CD4-positive, alpha-beta memory T cell (primary cell): ENCODE results near the gene RPS27. TPM values are rescaled to one million over a fixed set of nuclear protein-coding genes. Genes with fewer than 3 reads are reported as not detected.

Experiments
- CTCF ChIA-PET: fragments of 350-600 bp; sonication (Branson Sonifier 250); formaldehyde crosslinking; loops from one replicate; lab custom pipeline; 2021; ENCODE audit warnings: inconsistent platforms; ENCODE audit not compliant: partially characterized antibody; lab: Charles Lee
- POLR2A ChIA-PET: fragments of 350-600 bp; sonication (Branson Sonifier 250); formaldehyde crosslinking; loops from one replicate; lab custom pipeline; 2021; ENCODE audit not compliant: partially characterized antibody; lab: Charles Lee
- DNase-seq, 5 donors: peaks; one replicate each; pipeline versions ENCODE4 v3.0.0 to v3.0.0-alpha.2; 2020 to 2022; ENCODE audit warnings: mixed read lengths in 1 of 5
- H3K27ac ChIP-seq: one replicate; pipeline ENCODE4 v1.7.0; 2013; ENCODE audit warnings: low read depth, low read length
- H3K27me3 ChIP-seq: 2 replicates; pipeline ENCODE4 v1.7.0; 2013; ENCODE audit warnings: mild to moderate bottlenecking, low read length, moderate library complexity; ENCODE audit not compliant: insufficient read depth
- H3K36me3 ChIP-seq: 2 replicates; pipeline ENCODE4 v1.7.0; 2013; ENCODE audit warnings: mild to moderate bottlenecking, low read length, moderate library complexity; ENCODE audit not compliant: insufficient read depth
- H3K4me1 ChIP-seq: 2 replicates; pipeline ENCODE4 v1.7.0; 2013; ENCODE audit warnings: mild to moderate bottlenecking, low read length, moderate library complexity; ENCODE audit not compliant: insufficient read depth
- H3K4me3 ChIP-seq, 2 donors: one replicate each; pipeline ENCODE4 v1.7.0; 2013; ENCODE audit warnings: low read length in 2 of 2, mild to moderate bottlenecking in 1 of 2
- H3K9me3 ChIP-seq, 2 donors: one replicate each; pipeline ENCODE4 v1.7.0; 2013; ENCODE audit warnings: low read length in 2 of 2, control low read depth in 1 of 2; ENCODE audit not compliant: control insufficient read depth in 1 of 2
- H3K27ac Mint-ChIP-seq, 7 donors: one replicate each; pipeline ENCODE4 v1.8.0; 2020 to 2021; ENCODE audit warnings: mixed read lengths in 7 of 7, mild to moderate bottlenecking in 6 of 7, inconsistent platforms in 3 of 7, moderate library complexity in 3 of 7
- H3K27me3 Mint-ChIP-seq, 2 donors: one replicate each; pipeline ENCODE4 v1.8.0; 2020 to 2021; ENCODE audit warnings: mixed read lengths in 2 of 2
- H3K36me3 Mint-ChIP-seq, 2 donors: one replicate each; pipeline ENCODE4 v1.8.0; 2020 to 2021; ENCODE audit warnings: mixed read lengths in 2 of 2, inconsistent platforms in 1 of 2, mild to moderate bottlenecking in 1 of 2
- H3K4me1 Mint-ChIP-seq, 4 donors: one replicate each; pipeline ENCODE4 v1.8.0; 2020 to 2021; ENCODE audit warnings: mixed read lengths in 4 of 4, mild to moderate bottlenecking in 1 of 4
- H3K4me3 Mint-ChIP-seq, 8 donors: one replicate each; pipeline ENCODE4 v1.8.0; 2020 to 2021; ENCODE audit warnings: mixed read lengths in 8 of 8, mild to moderate bottlenecking in 7 of 8, moderate library complexity in 6 of 8, inconsistent platforms in 3 of 8
- H3K9me3 Mint-ChIP-seq, 8 donors: one replicate each; pipeline ENCODE4 v1.8.0; 2020 to 2021; ENCODE audit warnings: mixed read lengths in 8 of 8, mild to moderate bottlenecking in 5 of 8, inconsistent platforms in 3 of 8, moderate library complexity in 1 of 8
- intact Hi-C: fragments of 100-400 bp; cut with micrococcal nuclease; formaldehyde crosslinking; loops from one replicate; pipeline ENCODE4 v1.15.1; 2023
- polyA plus RNA-seq, 2 donors: library from polyadenylated mRNA; unstranded; fragments of 300-500 nt; fragmentation: Illumina TruSeq; gene quantifications; one replicate each; pipeline ENCODE4 v1.2.3, GENCODE V29; 2021
- total RNA-seq, 2 experiments: library from RNA; stranded (reverse); gene quantifications; one replicate each; pipeline ENCODE4 v1.2.3, GENCODE V29; 2021

Gene RPS27
- 1,000 to 10,000 TPM; 6,785 to 7,292 TPM for total RNA-seq
- polyA plus RNA-seq = over 10,000 TPM; 16,816 to 21,324 TPM

DNA sequence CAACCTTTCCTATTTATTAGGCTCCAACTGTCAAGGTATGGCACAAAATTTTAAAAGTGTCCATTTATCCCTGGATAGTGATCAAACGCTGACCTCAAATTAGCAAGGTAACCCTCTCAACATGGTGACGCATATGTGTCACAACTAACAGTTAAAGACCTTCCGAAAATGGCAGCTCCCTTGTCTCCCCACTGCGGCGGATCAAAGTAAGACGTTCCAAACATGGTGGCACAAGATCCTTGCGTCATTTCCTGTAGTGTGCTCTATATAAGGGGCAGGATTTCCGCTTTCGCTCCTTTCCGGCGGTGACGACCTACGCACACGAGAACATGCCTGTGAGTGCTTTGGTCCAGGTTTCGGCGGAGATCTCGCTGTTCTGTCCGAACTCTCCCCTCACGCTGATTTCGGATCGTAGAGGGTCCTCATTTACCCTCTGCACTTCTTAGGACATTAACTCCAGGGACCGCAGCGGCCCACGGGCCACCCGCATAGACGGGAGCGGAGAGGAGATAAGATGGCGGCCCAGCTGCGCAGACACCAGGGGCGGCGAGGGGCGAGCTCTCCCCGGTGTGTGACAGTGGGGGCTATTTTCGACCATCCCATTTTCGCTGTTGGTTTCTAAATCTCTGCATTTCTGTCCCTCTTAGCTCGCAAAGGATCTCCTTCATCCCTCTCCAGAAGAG lies at the start of gene RPS27:
TSS of gene RPS27 (plus strand) at position 295 of the 683 bp plus-strand sequence. CDS start at position 330, 35 bp downstream.
- peak within 1 kb of the TSS; percentile 87 to 92 for H3K4me3 ChIP-seq
- no peaks in the 10 kb centered on the region for H3K27me3 ChIP-seq
- H3K36me3 ChIP-seq = peaks cover 15% of the 10 kb centered on the region
- CTCF ChIA-PET = interaction anchor here (1.0 to 11.0 kb wide), 9 partner anchors 12 to 344 kb away, joined by 3 to 169 read pairs (median 6); partner anchors contain the start of genes CREB3L4, DENND4B, JTB and SLC39A1
- POLR2A ChIA-PET = interaction anchor here (0.5 to 8.0 kb wide), 72 partner anchors 8 to 1866 kb away, joined by 3 to 164 read pairs (median 4); partner anchors contain the start of genes CHTOP, CREB3L4, CRTC2 and DENND4B
- H3K9me3 ChIP-seq = no peaks in the 10 kb centered on the region
- H3K27ac Mint-ChIP-seq = peak within 1 kb of the TSS; percentile 93 to 100 (median 100)
- H3K4me1 ChIP-seq = peaks cover 37% of the 10 kb centered on the region
- H3K27me3 Mint-ChIP-seq = peaks cover 2 to 3% of the 10 kb centered on the region in 2 donors
- peaks cover 22 to 42% (median 34%) of the 10 kb centered on the region in 4 donors for H3K4me1 Mint-ChIP-seq
- H3K4me3 Mint-ChIP-seq = peak within 1 kb of the TSS; percentile 94 to 99 (median 98)
- intact Hi-C loops = loop anchor here (1.0 to 2.0 kb wide), 6 partner anchors 13 to 358 kb away; partner anchors contain the start of genes HAX1, JTB and UBAP2L
- peak within 1 kb of the TSS; percentile 93 for H3K27ac ChIP-seq
- DNase-seq = peak; percentile 93 to 97 (median 95)
- H3K9me3 Mint-ChIP-seq = peaks cover 0 to 6% (median 0%) of the 10 kb centered on the region in 8 donors
- peaks cover 26 to 39% of the 10 kb centered on the region in 2 donors for H3K36me3 Mint-ChIP-seq

DNA sequence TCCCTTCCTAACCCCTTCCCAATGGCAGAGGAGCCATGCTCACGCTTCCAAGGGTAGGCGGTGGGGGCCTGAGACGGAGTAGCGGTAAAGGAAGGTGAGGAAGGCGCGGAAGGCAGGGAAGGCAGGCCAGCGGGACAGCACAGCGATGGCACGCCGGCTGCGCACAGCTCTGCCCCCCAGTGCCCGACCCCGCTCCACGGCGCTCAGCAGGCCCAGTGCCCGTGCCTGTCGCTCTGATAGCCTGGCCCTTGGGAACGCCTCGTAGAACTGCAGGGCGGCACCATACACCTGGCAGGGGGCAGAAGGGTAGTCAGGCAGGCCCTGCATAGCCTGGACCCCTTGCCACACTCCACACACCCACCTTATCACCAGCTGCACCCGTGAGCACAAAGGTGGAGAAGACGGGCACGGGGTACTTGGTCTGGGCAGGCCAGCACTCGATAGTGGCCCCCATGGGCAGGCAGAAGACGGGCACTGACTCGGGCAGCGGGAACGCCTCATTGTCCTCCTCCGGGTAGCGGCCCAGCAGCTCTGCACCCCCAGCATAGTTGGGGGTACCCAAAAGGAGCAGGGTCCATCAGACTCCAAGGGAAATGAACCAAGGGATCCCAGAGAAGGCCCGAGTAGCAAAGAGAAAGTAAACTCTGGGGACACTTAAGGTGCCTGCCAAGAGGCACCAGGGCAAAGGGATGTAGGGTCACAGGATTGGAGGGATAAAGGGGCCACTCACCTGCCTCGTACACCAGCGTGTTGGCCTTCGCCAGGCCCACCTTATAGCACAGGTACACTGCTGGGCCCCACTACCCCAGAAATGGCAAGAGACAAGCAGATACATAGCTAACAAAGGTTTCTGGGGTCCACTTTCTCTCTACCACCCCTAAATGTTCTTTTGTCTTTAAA lies 48.5 kb upstream of the RPS27 start:
- peaks cover 54% of the 10 kb centered on the region for H3K36me3 ChIP-seq
- ChIA-PET POLR2A (interaction anchor here (0.7 to 13.0 kb wide), 5 partner anchors 11 to 158 kb away, joined by 3 to 298 read pairs (median 10); partner anchors contain the start of genes CREB3L4, CRTC2 and GATAD2B), CTCF (interaction anchor here (0.6 kb wide), 1 partner anchor 150 kb away, joined by 3 read pairs; no protein-coding TSS in a partner anchor)
- Mint-ChIP-seq H3K27ac (peak overlapping the region in 6 of 7 donors; percentile 25 to 97 (median 53)), H3K27me3 (peaks cover 0 to 4% of the 10 kb centered on the region in 2 donors), H3K9me3 (peaks cover 0 to 4% (median 0%) of the 10 kb centered on the region in 8 donors), H3K4me1 (peaks cover 23 to 58% (median 35%) of the 10 kb centered on the region in 4 donors), H3K4me3 (peak overlapping the region in 3 of 8 donors; percentile 7 to 50 (median 42)), H3K36me3 (peaks cover 40 to 68% of the 10 kb centered on the region in 2 donors)
- H3K27ac ChIP-seq = peak overlapping the region; percentile 29
- intact Hi-C loops = no loop called here
- DNase-seq = no peak
- peaks cover 34% of the 10 kb centered on the region for H3K4me1 ChIP-seq
- no peaks in the 10 kb centered on the region for H3K27me3 ChIP-seq
- H3K9me3 ChIP-seq = no peaks in the 10 kb centered on the region
- no peak overlapping the region for H3K4me3 ChIP-seq

DNA sequence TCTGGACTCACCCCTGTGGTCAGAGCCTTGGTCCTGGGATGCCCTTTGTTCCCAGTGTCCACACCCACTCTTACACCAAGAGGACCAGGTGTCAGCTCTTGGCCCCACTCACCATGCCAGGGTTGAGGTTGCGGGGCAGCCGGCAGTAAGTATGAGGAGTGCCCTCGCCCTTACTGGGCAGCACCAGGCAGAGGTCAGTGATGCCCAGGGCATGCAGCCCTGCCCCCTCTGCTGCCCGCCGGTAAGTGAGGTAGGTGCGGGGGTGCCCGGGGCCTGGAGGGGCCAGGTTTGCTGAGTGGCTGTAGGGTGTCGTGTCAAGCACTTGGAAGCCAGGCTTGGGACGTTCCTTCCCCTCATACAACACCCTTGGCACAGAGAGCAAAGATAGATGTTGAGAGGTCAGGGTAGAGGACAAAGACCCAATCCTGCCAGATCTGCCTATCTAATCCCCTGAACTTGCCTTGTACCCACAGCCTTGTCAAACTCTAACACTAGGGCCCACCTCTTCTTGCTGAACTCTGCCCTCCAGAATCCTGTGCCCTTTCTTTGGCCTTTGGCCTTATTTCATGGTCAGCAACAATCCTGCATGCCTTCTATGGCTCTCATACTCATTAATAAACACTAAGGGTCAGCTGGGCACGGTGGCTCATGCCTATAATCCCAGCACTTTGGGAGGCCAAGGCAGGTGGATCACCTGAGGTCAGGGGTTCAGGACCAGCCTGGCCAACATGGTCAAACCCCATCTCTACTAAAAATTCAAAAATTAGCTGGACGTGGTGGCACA lies 47.6 kb upstream of the RPS27 start:
- peaks cover 23 to 58% (median 35%) of the 10 kb centered on the region in 4 donors for H3K4me1 Mint-ChIP-seq
- CTCF ChIA-PET = interaction anchor here (0.6 to 4.8 kb wide), 5 partner anchors 20 to 150 kb away, joined by 3 to 69 read pairs (median 5); partner anchors contain the start of genes GATAD2B, JTB and RAB13
- H3K36me3 Mint-ChIP-seq = peaks cover 33 to 67% of the 10 kb centered on the region in 2 donors
- peak overlapping the region; percentile 55 to 97 (median 84) for H3K27ac Mint-ChIP-seq
- no peak for DNase-seq
- peaks cover 49% of the 10 kb centered on the region for H3K36me3 ChIP-seq
- no peak overlapping the region for H3K4me3 ChIP-seq
- peak overlapping the region in 3 of 8 donors; percentile 22 to 39 (median 29) for H3K4me3 Mint-ChIP-seq
- no peaks in the 10 kb centered on the region for H3K27me3 ChIP-seq
- peaks cover 0 to 4% of the 10 kb centered on the region in 2 donors for H3K27me3 Mint-ChIP-seq
- no peaks in the 10 kb centered on the region for H3K9me3 ChIP-seq
- peaks cover 0 to 4% (median 0%) of the 10 kb centered on the region in 8 donors for H3K9me3 Mint-ChIP-seq
- peaks cover 35% of the 10 kb centered on the region for H3K4me1 ChIP-seq
- H3K27ac ChIP-seq = peak overlapping the region; percentile 29
- intact Hi-C loops = no loop called here
- POLR2A ChIA-PET = interaction anchor here (0.7 to 13.0 kb wide), 6 partner anchors 14 to 49 kb away, joined by 5 to 298 read pairs (median 100); partner anchors contain the start of genes CREB3L4, CRTC2, GATAD2B and JTB

DNA sequence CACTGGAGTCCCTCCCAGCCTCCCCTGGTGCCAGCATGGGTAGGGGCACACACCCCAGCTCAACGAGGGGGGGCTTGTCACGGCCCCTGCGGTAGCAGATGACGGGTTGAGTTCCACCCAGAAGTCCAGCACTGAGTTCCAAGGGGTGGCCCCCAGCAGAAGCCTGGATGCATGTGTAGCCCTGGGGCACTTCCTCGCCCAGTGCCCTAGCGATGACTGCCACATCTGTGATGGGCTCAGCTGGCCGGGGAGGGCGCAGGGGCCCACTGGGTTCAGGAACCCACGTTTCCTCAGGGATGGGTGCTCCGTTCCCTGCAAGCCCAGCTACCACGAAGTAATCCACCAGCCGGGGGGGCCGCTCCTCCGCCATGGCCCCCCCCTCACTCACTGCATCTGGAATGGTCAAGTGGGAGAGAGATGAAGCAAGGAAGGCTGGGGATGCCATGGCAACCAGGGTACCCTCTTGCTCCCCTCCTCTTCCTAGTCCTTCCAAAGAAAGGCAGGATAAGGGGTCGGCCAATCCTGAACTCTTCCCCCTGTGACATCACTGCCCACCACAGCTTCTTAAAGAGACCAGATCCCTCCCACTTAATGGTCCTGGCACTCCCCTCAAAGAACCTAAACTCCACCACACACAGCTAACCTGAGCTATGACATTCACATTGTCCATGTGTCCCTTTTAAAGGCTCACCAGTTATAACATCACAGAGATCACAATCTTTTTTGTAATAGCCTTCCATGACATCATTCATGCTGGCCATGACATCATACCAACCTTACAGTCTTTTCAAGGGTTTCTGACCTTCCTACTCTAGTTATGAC lies 46.3 kb upstream of the RPS27 start:
- H3K9me3 ChIP-seq = no peaks in the 10 kb centered on the region
- Mint-ChIP-seq H3K27me3 (peaks cover 0 to 4% of the 10 kb centered on the region in 2 donors), H3K4me3 (peak overlapping the region; percentile 89 to 99 (median 96)), H3K27ac (peak overlapping the region; percentile 96 to 98 (median 98)), H3K9me3 (peaks cover 0 to 4% (median 0%) of the 10 kb centered on the region in 8 donors), H3K4me1 (peaks cover 23 to 55% (median 35%) of the 10 kb centered on the region in 4 donors), H3K36me3 (peaks cover 34 to 70% of the 10 kb centered on the region in 2 donors)
- no peaks in the 10 kb centered on the region for H3K27me3 ChIP-seq
- peaks cover 55% of the 10 kb centered on the region for H3K36me3 ChIP-seq
- peak overlapping the region; percentile 83 for H3K27ac ChIP-seq
- H3K4me1 ChIP-seq = peaks cover 35% of the 10 kb centered on the region
- H3K4me3 ChIP-seq = peak overlapping the region; percentile 47 to 72
- POLR2A ChIA-PET = interaction anchor here (0.5 to 13.0 kb wide), 17 partner anchors 13 to 202 kb away, joined by 3 to 298 read pairs (median 13); partner anchors contain the start of genes CREB3L4, CRTC2, GATAD2B and JTB
- intact Hi-C loops = no loop called here
- CTCF ChIA-PET = interaction anchor here (0.7 to 4.8 kb wide), 12 partner anchors 13 to 146 kb away, joined by 3 to 69 read pairs (median 15); partner anchors contain the start of genes CREB3L4, CRTC2, GATAD2B and JTB
- peak in 1 of 5 donors; percentile 64 for DNase-seq

DNA sequence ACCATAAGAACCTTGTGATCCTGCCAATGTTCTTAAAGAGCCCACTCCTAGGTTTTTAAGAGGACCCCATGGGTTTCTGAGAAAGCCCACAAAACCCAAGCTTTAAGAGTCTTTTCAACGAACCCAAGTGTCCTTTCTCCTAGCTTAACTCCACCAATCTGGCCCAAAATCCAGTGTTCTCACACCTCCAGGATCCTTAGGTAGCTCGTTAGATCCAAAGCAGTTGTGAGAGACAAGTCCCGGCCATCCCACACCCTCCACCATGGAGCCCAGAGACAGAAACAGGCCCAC lies 45.8 kb upstream of the RPS27 start:
- DNase-seq = no peak
- CTCF ChIA-PET = interaction anchor here (0.7 to 4.8 kb wide), 11 partner anchors 13 to 147 kb away, joined by 3 to 69 read pairs (median 24); partner anchors contain the start of genes CREB3L4, CRTC2, GATAD2B and JTB
- intact Hi-C loops = loop anchor here (1.0 kb wide), 4 partner anchors 14 to 42 kb away; partner anchors contain the start of genes CRTC2, JTB and RAB13
- Mint-ChIP-seq H3K9me3 (peaks cover 0 to 4% (median 0%) of the 10 kb centered on the region in 8 donors), H3K4me1 (peaks cover 23 to 49% (median 35%) of the 10 kb centered on the region in 4 donors), H3K4me3 (peak overlapping the region; percentile 89 to 99 (median 96)), H3K27ac (peak overlapping the region; percentile 96 to 98 (median 98)), H3K27me3 (peaks cover 0 to 4% of the 10 kb centered on the region in 2 donors), H3K36me3 (peaks cover 30 to 67% of the 10 kb centered on the region in 2 donors)
- Histone ChIP-seq H3K27me3 (no peaks in the 10 kb centered on the region), H3K4me1 (peaks cover 35% of the 10 kb centered on the region), H3K4me3 (peak overlapping the region; percentile 47 to 72), H3K9me3 (no peaks in the 10 kb centered on the region), H3K27ac (peak overlapping the region; percentile 83), H3K36me3 (peaks cover 52% of the 10 kb centered on the region)
- POLR2A ChIA-PET = interaction anchor here (0.5 to 13.0 kb wide), 18 partner anchors 12 to 217 kb away, joined by 3 to 298 read pairs (median 11); partner anchors contain the start of genes CREB3L4, CRTC2, GATAD2B and INTS3
